HG03558 (cell line): ENCODE results near the gene SNAI3.

Experiments
- ATAC-seq: cut with Tn5 transposase; IDR thresholded peaks from one replicate; pipeline ENCODE4 v1.9.1; 2021; ENCODE audit warnings: moderate number of reproducible peaks; ENCODE audit not compliant: unreplicated experiment; ENCODE audit errors: extremely low read depth

SNAI3 gene

GRCh38 chr16:88721815-88722755 is 35.8 kb upstream of the SNAI3 start:
- no peak for ATAC-seq

GRCh38 chr16:88721236-88721635 is 34.9 kb upstream of the SNAI3 start:
- ATAC-seq: no peak

- ATAC-seq: no peak
Observed at GRCh38 chr16:88720396-88720970, 34.2 kb upstream of the SNAI3 start.

DNA sequence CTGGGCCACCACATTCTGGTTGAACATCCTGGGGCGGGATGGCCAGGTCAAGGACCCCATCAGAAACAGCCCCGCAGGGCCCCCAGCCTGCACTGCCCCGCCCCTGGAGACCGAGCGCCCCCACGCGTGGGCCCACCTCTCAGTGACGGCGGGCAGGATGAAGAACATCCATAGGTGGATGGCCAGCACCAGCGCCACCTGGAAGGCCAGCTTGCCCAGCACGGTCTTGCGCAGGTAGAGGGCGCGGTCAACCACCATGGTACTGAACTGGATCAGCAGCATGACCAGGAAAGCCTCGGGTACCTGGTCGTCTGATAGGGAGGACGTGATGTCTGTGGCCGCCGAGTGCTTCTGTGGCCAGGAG is 33.6 kb upstream of the SNAI3 start:
- ATAC-seq: no peak

GRCh38 chr16:88719267-88719932 is 33.1 kb upstream of the SNAI3 start:
- no peak for ATAC-seq

DNA sequence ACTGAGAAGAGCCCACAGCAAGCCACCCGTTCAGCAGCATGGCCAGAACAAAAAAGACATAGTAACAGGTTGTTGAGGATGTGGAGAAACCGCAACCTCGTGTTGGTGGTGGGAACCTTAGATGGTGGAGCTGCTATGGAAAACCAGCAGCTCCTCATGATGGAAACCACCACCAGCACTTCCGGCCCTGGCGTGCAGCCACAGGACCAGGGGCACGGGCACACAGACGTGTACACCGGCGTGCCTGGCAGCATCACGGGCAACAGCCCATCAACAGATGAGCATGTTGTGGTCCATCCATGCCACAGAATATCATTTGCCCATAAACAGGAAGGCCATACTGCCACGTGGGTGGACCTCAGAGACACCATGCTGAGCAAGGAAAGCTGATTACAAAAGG is 31.9 kb upstream of the SNAI3 start:
- ATAC-seq: no peak

DNA sequence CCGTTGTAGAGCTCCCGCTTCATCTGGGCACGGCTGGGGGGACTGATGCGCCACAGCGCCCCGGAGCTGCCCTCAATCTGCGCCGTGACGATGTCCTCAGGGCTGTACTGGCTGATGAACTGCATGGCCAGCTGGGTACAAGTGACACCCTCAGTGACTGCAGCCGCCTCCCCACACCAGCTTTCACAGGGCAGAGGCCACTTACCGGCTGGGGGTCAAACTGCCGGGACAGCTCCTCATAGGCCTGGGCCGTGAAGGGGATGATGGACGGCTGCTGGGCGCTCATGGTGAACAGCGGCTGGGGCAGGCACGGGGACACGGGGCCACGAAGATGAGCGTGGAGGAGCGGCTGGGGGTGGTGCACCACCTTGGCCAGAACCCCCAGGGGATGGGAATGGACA is 30.3 kb upstream of the SNAI3 start:
- ATAC-seq: no peak

DNA sequence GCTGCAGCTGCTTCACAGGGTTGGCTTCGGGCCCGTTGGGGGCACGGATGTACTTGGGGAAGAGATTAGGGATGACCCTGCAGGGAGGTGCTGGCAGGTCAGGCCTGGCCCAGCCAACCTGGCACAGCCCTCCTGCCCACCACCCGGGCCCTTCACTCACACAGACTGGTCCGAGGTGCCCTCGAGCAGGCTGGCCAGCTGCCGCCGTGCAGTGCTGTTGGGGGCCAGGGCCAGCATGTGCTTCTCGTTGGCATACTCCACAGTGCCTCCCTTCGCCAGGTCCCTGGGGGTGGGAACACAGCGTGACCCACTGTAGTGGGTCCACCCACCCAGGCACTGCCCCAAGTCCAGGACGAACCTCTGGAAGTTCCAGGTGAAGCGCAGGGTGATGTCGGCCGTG is 29.9 kb upstream of the SNAI3 start:
- ATAC-seq: no peak

DNA sequence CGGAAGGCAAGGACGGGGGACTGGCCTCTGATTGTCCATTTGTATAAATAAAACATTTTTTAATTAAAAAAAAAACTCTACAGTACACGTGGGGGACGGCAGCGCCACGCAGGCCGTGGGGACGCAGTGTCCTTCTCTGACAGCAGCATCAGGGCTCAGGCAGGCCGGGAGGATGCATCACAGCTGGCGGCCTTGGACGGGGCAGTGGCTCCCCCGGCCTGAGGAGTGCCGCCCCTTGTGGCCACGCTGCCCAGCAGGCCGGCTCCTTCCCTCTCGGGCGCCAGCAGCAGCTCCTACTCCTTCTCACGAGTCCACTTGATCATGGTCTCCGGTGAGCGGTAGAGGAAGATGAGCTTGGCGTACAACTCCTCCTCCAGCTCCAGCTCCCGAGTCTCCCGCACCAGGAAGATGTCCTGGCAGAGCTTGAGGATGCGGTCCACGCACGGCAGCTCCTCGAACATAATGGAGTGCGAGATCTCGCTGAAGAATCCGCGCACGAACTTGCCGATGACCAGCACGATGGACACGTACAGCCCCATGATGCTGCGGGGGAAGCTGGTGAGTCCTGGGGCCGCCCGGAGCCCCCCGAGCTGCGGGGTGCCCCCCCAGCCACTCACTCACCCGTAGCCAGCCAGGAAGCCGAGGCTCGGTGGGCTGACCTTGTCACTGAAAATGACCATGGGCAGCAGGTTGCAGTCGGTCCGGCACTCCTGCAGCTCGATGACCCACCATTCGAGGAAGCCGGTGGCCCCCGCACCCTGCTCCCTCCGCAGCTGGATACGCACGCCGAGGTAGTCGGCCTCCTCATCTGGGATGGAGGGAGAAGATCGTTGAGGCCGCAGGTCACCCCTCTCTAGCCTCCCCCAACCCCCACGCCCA is 29.2 kb upstream of the SNAI3 start:
- ATAC-seq: no peak

GRCh38 chr16:88714420-88715302 is 28.4 kb upstream of the SNAI3 start:
- ATAC-seq: no peak

DNA sequence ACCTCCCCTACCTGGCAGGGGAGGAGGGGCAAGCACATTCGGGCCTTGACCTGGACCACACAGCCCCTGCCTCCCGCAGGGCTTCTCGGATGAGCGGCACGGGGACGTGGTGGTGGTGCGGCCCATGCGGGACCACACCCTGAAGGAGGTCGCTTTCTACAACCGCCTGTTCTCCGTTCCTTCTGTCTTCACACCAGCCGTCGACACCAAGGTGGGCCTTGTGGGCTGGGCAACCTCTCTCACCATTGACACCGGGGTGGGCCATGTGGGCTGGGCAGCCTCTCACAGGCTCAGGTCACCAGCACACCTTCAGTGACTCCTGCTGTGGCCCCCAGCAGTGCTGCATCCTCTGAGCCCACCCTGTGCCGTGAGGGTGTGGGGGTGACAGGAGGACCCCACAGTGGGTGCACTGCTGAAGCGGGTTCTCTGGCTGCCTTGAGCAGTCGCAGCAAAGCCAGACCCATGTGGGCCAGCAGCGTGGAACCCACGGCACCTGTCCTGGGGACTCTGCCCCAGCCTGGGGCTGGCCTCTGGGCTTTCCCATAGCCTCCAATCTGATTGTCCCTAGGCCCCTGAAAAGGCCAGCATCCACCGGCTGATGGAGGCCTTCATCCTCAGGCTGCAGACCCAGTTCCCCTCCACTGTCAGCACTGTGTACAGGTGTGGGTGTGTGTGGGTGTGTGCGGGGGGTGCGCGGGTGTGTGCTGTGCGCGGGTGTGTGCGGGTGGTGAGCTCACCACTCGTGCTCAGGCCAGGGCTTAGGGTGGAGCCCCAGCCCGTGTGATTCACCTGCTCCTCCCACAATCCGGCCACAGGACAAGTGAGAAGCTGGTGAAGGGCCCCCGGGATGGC is 27.5 kb upstream of the SNAI3 start:
- ATAC-seq: no peak

DNA sequence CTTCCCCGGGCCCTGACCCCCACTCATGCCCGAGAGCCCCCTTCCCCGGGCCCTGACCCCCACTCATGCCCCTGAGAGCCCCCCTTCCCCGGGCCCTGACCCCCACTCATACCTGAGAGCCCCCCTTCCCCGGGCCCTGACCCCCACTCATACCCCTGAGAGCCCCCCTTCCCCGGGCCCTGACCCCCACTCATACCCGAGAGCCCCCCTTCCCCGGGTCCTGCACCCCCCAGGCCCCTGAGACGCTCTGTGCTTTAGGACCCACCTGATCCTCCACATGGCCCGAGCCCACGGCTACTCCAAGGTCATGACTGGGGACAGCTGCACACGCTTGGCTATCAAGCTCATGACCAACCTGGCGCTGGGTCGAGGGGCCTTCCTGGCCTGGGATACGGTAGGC is 26.7 kb upstream of the SNAI3 start:
- no peak for ATAC-seq

DNA sequence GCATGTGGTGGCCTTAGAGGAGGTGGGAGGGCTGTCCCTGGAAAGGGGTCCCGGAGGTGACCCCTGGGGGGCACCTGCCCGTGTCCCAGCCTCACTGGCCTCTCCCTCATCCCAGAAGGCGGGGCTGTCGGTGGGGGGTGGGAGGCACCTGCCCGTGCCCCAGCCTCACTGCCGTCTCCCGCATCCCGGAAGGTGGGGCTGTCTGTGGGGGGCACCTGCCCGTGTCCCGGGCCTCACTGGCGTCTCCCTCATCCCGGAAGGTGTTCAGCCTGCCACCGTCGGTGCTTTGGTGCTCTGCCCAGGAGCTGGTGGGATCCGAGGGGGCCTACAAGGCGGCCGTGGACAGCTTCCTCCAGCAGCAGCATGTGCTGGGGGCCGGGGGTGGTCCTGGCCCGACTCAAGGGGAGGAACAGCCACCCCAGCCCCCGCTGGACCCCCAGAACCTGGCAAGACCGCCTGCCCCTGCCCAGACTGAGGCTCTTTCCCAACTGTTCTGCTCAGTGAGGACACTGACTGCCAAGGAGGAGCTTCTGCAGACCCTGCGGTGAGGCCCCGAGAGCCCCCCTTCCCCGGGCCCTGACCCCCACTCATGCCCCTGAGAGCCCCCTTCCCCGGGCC is 26.2 kb upstream of the SNAI3 start:
- no peak for ATAC-seq

- ATAC-seq: no peak
Observed at GRCh38 chr16:88711750-88712340, 25.5 kb upstream of the SNAI3 start.

- ATAC-seq: no peak
Observed at GRCh38 chr16:88710556-88710955, 24.2 kb upstream of the SNAI3 start.

DNA sequence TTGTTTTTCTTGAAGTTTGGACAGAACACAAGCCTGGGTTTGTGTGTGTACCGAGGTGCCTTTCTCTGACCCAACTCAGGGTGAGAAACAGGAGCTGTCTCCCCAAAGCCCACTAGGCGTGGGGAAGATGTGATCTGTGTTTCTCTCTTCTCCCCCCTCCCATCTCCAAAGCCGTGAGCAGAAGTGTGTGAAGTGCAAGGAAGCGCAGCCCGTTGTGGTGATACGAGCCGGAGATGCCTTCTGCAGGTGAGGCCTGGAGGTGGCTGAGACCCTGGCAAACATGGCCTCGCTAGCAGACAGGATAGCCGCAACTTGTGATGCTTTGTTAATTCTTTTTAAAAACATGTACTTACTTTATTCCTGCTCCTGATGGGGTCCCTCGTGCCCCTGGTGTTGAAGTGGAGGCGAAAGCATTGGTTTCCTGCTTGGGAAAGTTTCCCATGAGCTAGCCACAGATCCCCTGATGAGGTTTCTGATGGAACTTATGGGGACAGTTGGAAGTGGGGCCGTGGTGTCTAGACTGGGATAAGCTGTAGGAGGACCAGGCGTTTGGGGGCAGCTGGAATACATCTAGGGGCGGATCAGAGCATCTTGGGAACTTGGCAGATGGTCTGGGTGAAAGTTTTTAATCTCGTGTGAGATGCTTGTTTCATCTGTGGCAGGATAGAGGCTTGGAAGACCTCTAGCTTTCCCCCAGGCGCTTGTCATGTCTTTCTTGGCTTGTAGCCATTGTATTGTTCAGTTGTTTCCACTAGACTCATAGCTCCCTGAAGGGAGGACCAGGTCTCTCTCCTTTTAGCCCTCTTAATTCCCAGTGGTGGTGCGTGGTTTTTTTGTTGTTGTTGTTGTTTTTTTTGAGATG is 20.9 kb upstream of the SNAI3 start:
- ATAC-seq: no peak
